HEK293 (cell line): ENCODE measurements around the gene BMPR1A.
A peak's percentile ranks its signal among the peaks of the same experiment; 100 is the strongest.

ENCODE experiments used
- CTCF ChIA-PET: fragments of 350-600 bp; formaldehyde crosslinking; extraction: SDS; loops from one replicate; lab custom pipeline; 2021; ENCODE audit warnings: antibody characterized with exemption; lab: Yijun Ruan, JAX
- POLR2A ChIA-PET: fragments of 300-600 bp; formaldehyde crosslinking; extraction: SDS; loops from one replicate; lab custom pipeline; 2020; ENCODE audit warnings: antibody characterized with exemption, inconsistent platforms; lab: Yijun Ruan, JAX
- H3K27ac ChIP-seq: fragments of 200-500 bp; sonication (Bioruptor generic); 2 replicates; pipeline ENCODE4 v1.5.1; 2014; ENCODE audit warnings: low read depth, low read length, control low read depth, inconsistent platforms; ENCODE audit errors: extremely low read depth
- H3K36me3 ChIP-seq, 2 experiments: fragments of 200-500 bp in 1 of 2; sonication (Bioruptor generic) in 1 of 2; 1 replicate in 1 of 2; 2 replicates in 1 of 2; pipeline ENCODE4 v1.5.1; 2014 to 2017; ENCODE audit warnings: inconsistent platforms in 2 of 2, low read length in 2 of 2; ENCODE audit not compliant: control insufficient read depth in 2 of 2, insufficient read depth in 1 of 2
- H3K4me1 ChIP-seq: fragments of 200-500 bp; sonication (Bioruptor generic); 2 replicates; pipeline ENCODE4 v1.5.1; 2014; ENCODE audit warnings: mild to moderate bottlenecking, low read length, inconsistent platforms; ENCODE audit not compliant: control insufficient read depth, insufficient read depth
- H3K4me3 ChIP-seq: 2 replicates; pipeline ENCODE4 v1.5.1; 2011; ENCODE audit warnings: low read depth, mild to moderate bottlenecking, control low read depth, low read length, moderate library complexity
- H3K9me3 ChIP-seq: fragments of 200-500 bp; sonication (Bioruptor generic); 2 replicates; pipeline ENCODE4 v1.5.1; 2014; ENCODE audit warnings: low read depth, low read length, inconsistent platforms; ENCODE audit not compliant: control insufficient read depth, insufficient read depth
- GFI1B ChIP-seq: fragments of 450-650 bp; formaldehyde crosslinking; IDR thresholded peaks from 2 replicates; pipeline ENCODE4 v1.5.1; 2016; ENCODE audit warnings: missing biosample characterization, missing genetic modification characterization
- GLI2 ChIP-seq: fragments of 450-650 bp; formaldehyde crosslinking; IDR thresholded peaks from 2 replicates; pipeline ENCODE4; 2017; ENCODE audit warnings: missing biosample characterization, missing genetic modification characterization, low read depth, borderline replicate concordance
- GLIS1 ChIP-seq: fragments of 450-650 bp; formaldehyde crosslinking; IDR thresholded peaks from 2 replicates; pipeline ENCODE4 v1.5.1; 2016; ENCODE audit warnings: missing biosample characterization, missing genetic modification characterization
- ZFP69B ChIP-seq: fragments of 450-650 bp; formaldehyde crosslinking; IDR thresholded peaks from 2 replicates; pipeline ENCODE4 v1.5.1; 2016; ENCODE audit warnings: missing biosample characterization, missing genetic modification characterization
- ZNF121 ChIP-seq: fragments of 450-650 bp; formaldehyde crosslinking; IDR thresholded peaks from 2 replicates; pipeline ENCODE4 v1.5.1; 2016; ENCODE audit warnings: missing biosample characterization, missing genetic modification characterization
- ZNF169 ChIP-seq: fragments of 450-650 bp; formaldehyde crosslinking; IDR thresholded peaks from 2 replicates; pipeline ENCODE4 v1.5.1; 2016; ENCODE audit warnings: missing biosample characterization, missing genetic modification characterization
- ZNF366 ChIP-seq: fragments of 450-650 bp; formaldehyde crosslinking; conservative IDR thresholded peaks from 2 replicates; pipeline ENCODE4 v1.5.1; 2016; ENCODE audit warnings: missing biosample characterization, missing genetic modification characterization
- ZNF660 ChIP-seq: fragments of 450-650 bp; IDR thresholded peaks from 2 replicates; pipeline ENCODE4 v1.5.1; 2018; ENCODE audit warnings: missing biosample characterization, mild to moderate bottlenecking, missing genetic modification characterization
- ZNF664 ChIP-seq: fragments of 450-650 bp; formaldehyde crosslinking; IDR thresholded peaks from 2 replicates; pipeline ENCODE4 v1.5.1; 2016; ENCODE audit warnings: missing biosample characterization, missing genetic modification characterization
- TF ChIP-seq, protein P1 (sequence below): fragments of 450-650 bp; IDR thresholded peaks from 2 replicates; pipeline ENCODE4 v1.5.1; 2018; ENCODE audit warnings: missing biosample characterization, missing genetic modification characterization
- TF ChIP-seq, protein P2 (sequence below): fragments of 450-650 bp; formaldehyde crosslinking; IDR thresholded peaks from 2 replicates; pipeline ENCODE4 v1.5.1; 2016; ENCODE audit warnings: missing biosample characterization, missing genetic modification characterization, borderline replicate concordance
- TF ChIP-seq, protein P3 (sequence below): fragments of 450-650 bp; formaldehyde crosslinking; IDR thresholded peaks from 2 replicates; pipeline ENCODE4 v1.5.1; 2017; ENCODE audit warnings: missing biosample characterization, missing genetic modification characterization
- TF ChIP-seq, protein P4 (sequence below): fragments of 450-650 bp; formaldehyde crosslinking; IDR thresholded peaks from 2 replicates; pipeline ENCODE4 v1.5.1; 2017; ENCODE audit warnings: missing biosample characterization, mild to moderate bottlenecking, missing genetic modification characterization, moderate library complexity
- TF ChIP-seq, protein P5 (sequence below): fragments of 450-650 bp; formaldehyde crosslinking; IDR thresholded peaks from 2 replicates; pipeline ENCODE4 v1.5.1; 2017; ENCODE audit warnings: missing biosample characterization, missing genetic modification characterization
- TF ChIP-seq, protein P6 (sequence below): fragments of 450-650 bp; formaldehyde crosslinking; IDR thresholded peaks from 2 replicates; pipeline ENCODE4 v1.5.1; 2016; ENCODE audit warnings: missing biosample characterization, missing genetic modification characterization
- TF ChIP-seq, protein P7 (sequence below): fragments of 450-650 bp; formaldehyde crosslinking; IDR thresholded peaks from 2 replicates; pipeline ENCODE4 v1.5.1; 2017; ENCODE audit warnings: missing biosample characterization, missing genetic modification characterization

Gene BMPR1A

DNA sequence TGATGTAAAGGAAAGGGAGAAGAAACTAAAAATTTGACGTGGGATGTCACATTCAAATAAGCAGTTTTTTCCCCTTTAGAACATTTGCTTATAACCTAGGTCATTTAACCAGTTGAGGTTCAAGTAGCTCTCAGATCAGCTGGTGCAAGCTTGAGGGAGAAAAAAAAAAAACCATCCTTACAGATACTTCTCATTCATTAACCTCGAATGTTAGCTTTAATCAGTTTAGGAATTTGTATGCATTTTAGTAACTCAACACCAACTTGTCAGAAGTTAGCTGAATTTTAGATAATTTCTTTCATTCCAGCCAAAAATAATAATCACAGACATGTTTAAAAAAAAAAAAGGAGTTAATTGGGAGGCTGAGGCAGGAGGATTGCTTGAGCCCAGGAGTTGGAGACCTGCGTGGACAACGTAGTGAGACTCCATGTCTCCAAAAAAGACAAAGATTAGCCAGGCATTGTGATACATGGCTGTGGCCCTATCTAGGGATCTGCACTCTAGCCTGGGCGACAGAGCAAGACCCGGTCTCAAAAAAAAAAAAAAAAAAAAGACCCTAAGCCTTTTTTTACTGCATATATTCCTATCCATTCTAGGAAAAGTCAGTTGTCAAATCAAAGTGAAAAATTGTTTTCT, 46.2 kb downstream of the BMPR1A start:
- Histone ChIP-seq H3K27ac (no peak overlapping the region), H3K4me3 (no peak overlapping the region), H3K36me3 (no peaks in the 10 kb centered on the region)
- CTCF ChIA-PET = interaction anchor here (0.6 to 0.8 kb wide), 2 partner anchors 33 to 167 kb away, joined by 4 to 5 read pairs; no protein-coding TSS in a partner anchor
- TF ChIP-seq ZNF121 (tag by site-specific recombination) (no peak), ZFP69B (no peak), ZNF366 (no peak), ZNF169 (no peak), ZNF660 (no peak), GFI1B (tag by site-specific recombination) (no peak), GLI2 (no peak)
- TF ChIP-seq, protein P1, sequence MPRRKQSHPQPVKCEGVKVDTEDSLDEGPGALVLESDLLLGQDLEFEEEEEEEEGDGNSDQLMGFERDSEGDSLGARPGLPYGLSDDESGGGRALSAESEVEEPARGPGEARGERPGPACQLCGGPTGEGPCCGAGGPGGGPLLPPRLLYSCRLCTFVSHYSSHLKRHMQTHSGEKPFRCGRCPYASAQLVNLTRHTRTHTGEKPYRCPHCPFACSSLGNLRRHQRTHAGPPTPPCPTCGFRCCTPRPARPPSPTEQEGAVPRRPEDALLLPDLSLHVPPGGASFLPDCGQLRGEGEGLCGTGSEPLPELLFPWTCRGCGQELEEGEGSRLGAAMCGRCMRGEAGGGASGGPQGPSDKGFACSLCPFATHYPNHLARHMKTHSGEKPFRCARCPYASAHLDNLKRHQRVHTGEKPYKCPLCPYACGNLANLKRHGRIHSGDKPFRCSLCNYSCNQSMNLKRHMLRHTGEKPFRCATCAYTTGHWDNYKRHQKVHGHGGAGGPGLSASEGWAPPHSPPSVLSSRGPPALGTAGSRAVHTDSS (tag by site-specific recombination) = no peak
- TF ChIP-seq, protein P2, sequence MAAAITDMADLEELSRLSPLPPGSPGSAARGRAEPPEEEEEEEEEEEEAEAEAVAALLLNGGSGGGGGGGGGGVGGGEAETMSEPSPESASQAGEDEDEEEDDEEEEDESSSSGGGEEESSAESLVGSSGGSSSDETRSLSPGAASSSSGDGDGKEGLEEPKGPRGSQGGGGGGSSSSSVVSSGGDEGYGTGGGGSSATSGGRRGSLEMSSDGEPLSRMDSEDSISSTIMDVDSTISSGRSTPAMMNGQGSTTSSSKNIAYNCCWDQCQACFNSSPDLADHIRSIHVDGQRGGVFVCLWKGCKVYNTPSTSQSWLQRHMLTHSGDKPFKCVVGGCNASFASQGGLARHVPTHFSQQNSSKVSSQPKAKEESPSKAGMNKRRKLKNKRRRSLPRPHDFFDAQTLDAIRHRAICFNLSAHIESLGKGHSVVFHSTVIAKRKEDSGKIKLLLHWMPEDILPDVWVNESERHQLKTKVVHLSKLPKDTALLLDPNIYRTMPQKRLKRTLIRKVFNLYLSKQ (tag by site-specific recombination) = no peak
- TF ChIP-seq, protein P3, sequence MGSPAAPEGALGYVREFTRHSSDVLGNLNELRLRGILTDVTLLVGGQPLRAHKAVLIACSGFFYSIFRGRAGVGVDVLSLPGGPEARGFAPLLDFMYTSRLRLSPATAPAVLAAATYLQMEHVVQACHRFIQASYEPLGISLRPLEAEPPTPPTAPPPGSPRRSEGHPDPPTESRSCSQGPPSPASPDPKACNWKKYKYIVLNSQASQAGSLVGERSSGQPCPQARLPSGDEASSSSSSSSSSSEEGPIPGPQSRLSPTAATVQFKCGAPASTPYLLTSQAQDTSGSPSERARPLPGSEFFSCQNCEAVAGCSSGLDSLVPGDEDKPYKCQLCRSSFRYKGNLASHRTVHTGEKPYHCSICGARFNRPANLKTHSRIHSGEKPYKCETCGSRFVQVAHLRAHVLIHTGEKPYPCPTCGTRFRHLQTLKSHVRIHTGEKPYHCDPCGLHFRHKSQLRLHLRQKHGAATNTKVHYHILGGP (tag by site-specific recombination) = no peak
- TF ChIP-seq, all 188 proteins: peak for 0
- Histone ChIP-seq H3K9me3 (no peaks in the 10 kb centered on the region), H3K4me1 (peaks cover 16% of the 10 kb centered on the region)
- POLR2A ChIA-PET = no interaction called here

DNA sequence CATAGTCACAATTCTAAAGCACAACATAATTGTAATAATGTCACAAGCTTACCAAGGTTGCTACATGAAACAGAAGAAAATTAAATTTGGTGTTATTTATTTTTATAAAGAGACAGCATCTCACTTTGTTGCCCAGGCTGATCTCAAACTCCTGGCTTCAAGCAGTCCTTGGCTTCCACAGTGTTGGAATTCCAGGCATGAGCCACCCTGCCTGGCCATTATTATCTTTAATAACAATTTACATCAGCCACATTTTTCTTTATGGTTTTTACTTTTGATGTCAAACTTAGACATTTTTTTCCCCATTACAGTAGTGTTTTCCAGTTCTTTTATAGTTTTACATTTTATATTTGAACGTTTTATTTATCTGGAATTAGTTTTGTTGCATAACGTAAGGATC, 46.7 kb downstream of the BMPR1A start:
- POLR2A ChIA-PET = no interaction called here
- Histone ChIP-seq H3K36me3 (no peaks in the 10 kb centered on the region), H3K4me1 (peaks cover 13% of the 10 kb centered on the region), H3K9me3 (no peaks in the 10 kb centered on the region), H3K27ac (no peak overlapping the region), H3K4me3 (no peak overlapping the region)
- CTCF ChIA-PET = interaction anchor here (0.6 kb wide), 1 partner anchor 168 kb away, joined by 5 read pairs; no protein-coding TSS in a partner anchor
- no peak for TF ChIP-seq GLIS1
- TF ChIP-seq, protein P4, sequence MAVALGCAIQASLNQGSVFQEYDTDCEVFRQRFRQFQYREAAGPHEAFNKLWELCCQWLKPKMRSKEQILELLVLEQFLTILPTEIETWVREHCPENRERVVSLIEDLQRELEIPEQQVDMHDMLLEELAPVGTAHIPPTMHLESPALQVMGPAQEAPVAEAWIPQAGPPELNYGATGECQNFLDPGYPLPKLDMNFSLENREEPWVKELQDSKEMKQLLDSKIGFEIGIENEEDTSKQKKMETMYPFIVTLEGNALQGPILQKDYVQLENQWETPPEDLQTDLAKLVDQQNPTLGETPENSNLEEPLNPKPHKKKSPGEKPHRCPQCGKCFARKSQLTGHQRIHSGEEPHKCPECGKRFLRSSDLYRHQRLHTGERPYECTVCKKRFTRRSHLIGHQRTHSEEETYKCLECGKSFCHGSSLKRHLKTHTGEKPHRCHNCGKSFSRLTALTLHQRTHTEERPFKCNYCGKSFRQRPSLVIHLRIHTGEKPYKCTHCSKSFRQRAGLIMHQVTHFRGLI (tag by site-specific recombination) = no peak
- TF ChIP-seq, protein P5, sequence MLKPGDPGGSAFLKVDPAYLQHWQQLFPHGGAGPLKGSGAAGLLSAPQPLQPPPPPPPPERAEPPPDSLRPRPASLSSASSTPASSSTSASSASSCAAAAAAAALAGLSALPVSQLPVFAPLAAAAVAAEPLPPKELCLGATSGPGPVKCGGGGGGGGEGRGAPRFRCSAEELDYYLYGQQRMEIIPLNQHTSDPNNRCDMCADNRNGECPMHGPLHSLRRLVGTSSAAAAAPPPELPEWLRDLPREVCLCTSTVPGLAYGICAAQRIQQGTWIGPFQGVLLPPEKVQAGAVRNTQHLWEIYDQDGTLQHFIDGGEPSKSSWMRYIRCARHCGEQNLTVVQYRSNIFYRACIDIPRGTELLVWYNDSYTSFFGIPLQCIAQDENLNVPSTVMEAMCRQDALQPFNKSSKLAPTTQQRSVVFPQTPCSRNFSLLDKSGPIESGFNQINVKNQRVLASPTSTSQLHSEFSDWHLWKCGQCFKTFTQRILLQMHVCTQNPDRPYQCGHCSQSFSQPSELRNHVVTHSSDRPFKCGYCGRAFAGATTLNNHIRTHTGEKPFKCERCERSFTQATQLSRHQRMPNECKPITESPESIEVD (tag by site-specific recombination) = no peak
- TF ChIP-seq, protein P6, sequence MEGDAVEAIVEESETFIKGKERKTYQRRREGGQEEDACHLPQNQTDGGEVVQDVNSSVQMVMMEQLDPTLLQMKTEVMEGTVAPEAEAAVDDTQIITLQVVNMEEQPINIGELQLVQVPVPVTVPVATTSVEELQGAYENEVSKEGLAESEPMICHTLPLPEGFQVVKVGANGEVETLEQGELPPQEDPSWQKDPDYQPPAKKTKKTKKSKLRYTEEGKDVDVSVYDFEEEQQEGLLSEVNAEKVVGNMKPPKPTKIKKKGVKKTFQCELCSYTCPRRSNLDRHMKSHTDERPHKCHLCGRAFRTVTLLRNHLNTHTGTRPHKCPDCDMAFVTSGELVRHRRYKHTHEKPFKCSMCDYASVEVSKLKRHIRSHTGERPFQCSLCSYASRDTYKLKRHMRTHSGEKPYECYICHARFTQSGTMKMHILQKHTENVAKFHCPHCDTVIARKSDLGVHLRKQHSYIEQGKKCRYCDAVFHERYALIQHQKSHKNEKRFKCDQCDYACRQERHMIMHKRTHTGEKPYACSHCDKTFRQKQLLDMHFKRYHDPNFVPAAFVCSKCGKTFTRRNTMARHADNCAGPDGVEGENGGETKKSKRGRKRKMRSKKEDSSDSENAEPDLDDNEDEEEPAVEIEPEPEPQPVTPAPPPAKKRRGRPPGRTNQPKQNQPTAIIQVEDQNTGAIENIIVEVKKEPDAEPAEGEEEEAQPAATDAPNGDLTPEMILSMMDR (tag by site-specific recombination) = no peak
- TF ChIP-seq ZNF664 (tag by site-specific recombination) = peak; percentile 50; the same call in 1 of the 2 replicates
- TF ChIP-seq, protein P7, sequence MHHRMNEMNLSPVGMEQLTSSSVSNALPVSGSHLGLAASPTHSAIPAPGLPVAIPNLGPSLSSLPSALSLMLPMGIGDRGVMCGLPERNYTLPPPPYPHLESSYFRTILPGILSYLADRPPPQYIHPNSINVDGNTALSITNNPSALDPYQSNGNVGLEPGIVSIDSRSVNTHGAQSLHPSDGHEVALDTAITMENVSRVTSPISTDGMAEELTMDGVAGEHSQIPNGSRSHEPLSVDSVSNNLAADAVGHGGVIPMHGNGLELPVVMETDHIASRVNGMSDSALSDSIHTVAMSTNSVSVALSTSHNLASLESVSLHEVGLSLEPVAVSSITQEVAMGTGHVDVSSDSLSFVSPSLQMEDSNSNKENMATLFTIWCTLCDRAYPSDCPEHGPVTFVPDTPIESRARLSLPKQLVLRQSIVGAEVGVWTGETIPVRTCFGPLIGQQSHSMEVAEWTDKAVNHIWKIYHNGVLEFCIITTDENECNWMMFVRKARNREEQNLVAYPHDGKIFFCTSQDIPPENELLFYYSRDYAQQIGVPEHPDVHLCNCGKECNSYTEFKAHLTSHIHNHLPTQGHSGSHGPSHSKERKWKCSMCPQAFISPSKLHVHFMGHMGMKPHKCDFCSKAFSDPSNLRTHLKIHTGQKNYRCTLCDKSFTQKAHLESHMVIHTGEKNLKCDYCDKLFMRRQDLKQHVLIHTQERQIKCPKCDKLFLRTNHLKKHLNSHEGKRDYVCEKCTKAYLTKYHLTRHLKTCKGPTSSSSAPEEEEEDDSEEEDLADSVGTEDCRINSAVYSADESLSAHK (tag by site-specific recombination) = no peak
